Mesenchymal stem cell (in vitro differentiated cells and primary cell): ENCODE results near the gene EIF3I.

Experiments
- DNase-seq: peaks from one replicate; pipeline ENCODE4 v3.0.0-alpha.2; 2013
- H2AFZ ChIP-seq: one replicate; pipeline ENCODE4 v1.6.1; 2013; ENCODE audit warnings: low read depth, mild to moderate bottlenecking, control low read depth, inconsistent platforms, low read length, moderate library complexity
- H2AK5ac ChIP-seq: 2 replicates; pipeline ENCODE4 v1.6.1; 2013; ENCODE audit warnings: low read length, moderate library complexity, mild to moderate bottlenecking, inconsistent platforms; ENCODE audit not compliant: severe bottlenecking
- H2BK120ac ChIP-seq: one replicate; pipeline ENCODE4 v1.6.1; 2013; ENCODE audit warnings: low read depth, mild to moderate bottlenecking, inconsistent platforms, low read length, moderate library complexity
- H2BK12ac ChIP-seq, 2 experiments: one replicate each; pipeline ENCODE4 v1.6.1; 2013; ENCODE audit warnings: inconsistent platforms in 2 of 2, low read length in 2 of 2, mild to moderate bottlenecking in 2 of 2, moderate library complexity in 2 of 2, control low read depth in 1 of 2
- H2BK15ac ChIP-seq: one replicate; pipeline ENCODE4 v1.6.1; 2013; ENCODE audit warnings: mild to moderate bottlenecking, low read depth, inconsistent platforms; ENCODE audit not compliant: poor library complexity, severe bottlenecking
- H2BK5ac ChIP-seq: 2 replicates; pipeline ENCODE4 v1.6.1; 2013; ENCODE audit warnings: low read depth, mild to moderate bottlenecking, low read length, control low read depth, inconsistent platforms; ENCODE audit not compliant: poor library complexity, severe bottlenecking
- H3K14ac ChIP-seq, 2 experiments: one replicate each; pipeline ENCODE4 v1.6.1; 2013; ENCODE audit warnings: inconsistent platforms in 2 of 2, low read length in 2 of 2, control low read depth in 1 of 2, mild to moderate bottlenecking in 1 of 2, moderate library complexity in 1 of 2
- H3K18ac ChIP-seq, 2 experiments: one replicate each; pipeline ENCODE4 v1.6.1; 2013; ENCODE audit warnings: inconsistent platforms in 2 of 2, low read length in 2 of 2, control low read depth in 1 of 2, low read depth in 1 of 2, mild to moderate bottlenecking in 1 of 2
- H3K23ac ChIP-seq, 2 experiments: one replicate each; pipeline ENCODE4 v1.6.1; 2013; ENCODE audit warnings: inconsistent platforms in 2 of 2, low read length in 2 of 2, mild to moderate bottlenecking in 2 of 2, moderate library complexity in 2 of 2, control low read depth in 1 of 2
- H3K27ac ChIP-seq: 2 replicates; pipeline ENCODE4 v1.5.1; 2013; ENCODE audit warnings: mild to moderate bottlenecking, moderate library complexity, low read length, control low read depth, inconsistent platforms; ENCODE audit not compliant: poor library complexity, severe bottlenecking
- H3K27me3 ChIP-seq, 2 experiments: 2 replicates each; pipeline versions ENCODE4 v1.6.1 to v1.7.0; 2013; ENCODE audit warnings: low read length in 2 of 2, mild to moderate bottlenecking in 2 of 2, moderate library complexity in 2 of 2, control low read depth in 1 of 2, inconsistent platforms in 1 of 2; ENCODE audit not compliant: control insufficient read depth in 1 of 2, insufficient read depth in 1 of 2
- H3K36me3 ChIP-seq, 2 experiments: 2 replicates each; pipeline versions ENCODE4 v1.6.1 to v1.7.0; 2013; ENCODE audit warnings: low read length in 2 of 2, control low read depth in 1 of 2, inconsistent platforms in 1 of 2, low read depth in 1 of 2, mild to moderate bottlenecking in 1 of 2; ENCODE audit not compliant: insufficient read depth in 2 of 2, control insufficient read depth in 1 of 2
- H3K4ac ChIP-seq, 2 experiments: one replicate each; pipeline ENCODE4 v1.6.1; 2013; ENCODE audit warnings: inconsistent platforms in 2 of 2, low read length in 2 of 2, mild to moderate bottlenecking in 2 of 2, moderate library complexity in 2 of 2, control low read depth in 1 of 2, low read depth in 1 of 2
- H3K4me1 ChIP-seq: 2 replicates; pipeline ENCODE4 v1.6.1; 2013; ENCODE audit warnings: low read depth, low read length, control low read depth; ENCODE audit not compliant: control insufficient read depth, insufficient read depth
- H3K4me2 ChIP-seq: 2 replicates; pipeline ENCODE4 v1.6.1; 2013; ENCODE audit warnings: low read length, mild to moderate bottlenecking, inconsistent platforms; ENCODE audit not compliant: poor library complexity, severe bottlenecking
- H3K4me3 ChIP-seq, 2 experiments: 2 replicates each; pipeline versions ENCODE4 v1.5.1 to v1.7.0; 2013; ENCODE audit warnings: low read length in 2 of 2, mild to moderate bottlenecking in 2 of 2, control low read depth in 1 of 2, low read depth in 1 of 2; ENCODE audit not compliant: insufficient read depth in 1 of 2
- H3K79me1 ChIP-seq: replicated peaks from 2 replicates; pipeline ENCODE4 v1.6.1; 2013; ENCODE audit warnings: mild to moderate bottlenecking, control low read depth, low read length, inconsistent platforms; ENCODE audit not compliant: poor library complexity, severe bottlenecking
- H3K9ac ChIP-seq: 2 replicates; pipeline ENCODE4 v1.7.0; 2013; ENCODE audit warnings: mild to moderate bottlenecking, low read length, moderate library complexity
- H3K9me3 ChIP-seq: 2 replicates; pipeline ENCODE4 v1.7.0; 2013; ENCODE audit warnings: mild to moderate bottlenecking, low read length; ENCODE audit not compliant: control insufficient read depth
- H4K8ac ChIP-seq: one replicate; pipeline ENCODE4 v1.6.1; 2013; ENCODE audit warnings: inconsistent platforms, mild to moderate bottlenecking, low read length, moderate library complexity
- H4K91ac ChIP-seq: one replicate; pipeline ENCODE4 v1.6.1; 2013; ENCODE audit warnings: mild to moderate bottlenecking, low read length, inconsistent platforms
- WGBS: methylation state at CpG from one replicate; pipeline ENCODE4 v1.1.7; 2013; ENCODE audit warnings: mixed read lengths; 5-methylcytosine and 5-hydroxymethylcytosine counted together

The EIF3I gene

GRCh38 chr1:32242341-32242851, 20.2 kb downstream of the EIF3I start:
- Histone ChIP-seq H3K4me2 (peak overlapping the region; percentile 18), H4K91ac (no peak overlapping the region), H2BK5ac (no peak overlapping the region), H3K18ac (peak overlapping the region in 1 of 2 experiments; percentile 54), H2AK5ac (no peak overlapping the region), H3K9me3 (no peaks in the 10 kb centered on the region), H2BK12ac (peak overlapping the region in 1 of 2 experiments; percentile 15), H3K27me3 (no peaks in the 10 kb centered on the region), H3K14ac (no peak overlapping the region), H3K27ac (no peak overlapping the region), H4K8ac (peak overlapping the region; percentile 8), H3K4me1 (peaks cover 20% of the 10 kb centered on the region), H2AFZ (peak overlapping the region; percentile 43), H2BK15ac (no peak overlapping the region), H3K36me3 (peaks cover 3% of the 10 kb centered on the region in 2 experiments), H2BK120ac (no peak overlapping the region), H3K9ac (peak overlapping the region; percentile 61), H3K23ac (no peak overlapping the region), H3K4ac (no peak overlapping the region), H3K79me1 (no peaks in the 10 kb centered on the region), H3K4me3 (peak overlapping the region in 1 of 2 experiments; percentile 64)
- peak; percentile 42 for DNase-seq
- WGBS, result 33% methylated on average over 6 of the region's 7 CpGs

DNA sequence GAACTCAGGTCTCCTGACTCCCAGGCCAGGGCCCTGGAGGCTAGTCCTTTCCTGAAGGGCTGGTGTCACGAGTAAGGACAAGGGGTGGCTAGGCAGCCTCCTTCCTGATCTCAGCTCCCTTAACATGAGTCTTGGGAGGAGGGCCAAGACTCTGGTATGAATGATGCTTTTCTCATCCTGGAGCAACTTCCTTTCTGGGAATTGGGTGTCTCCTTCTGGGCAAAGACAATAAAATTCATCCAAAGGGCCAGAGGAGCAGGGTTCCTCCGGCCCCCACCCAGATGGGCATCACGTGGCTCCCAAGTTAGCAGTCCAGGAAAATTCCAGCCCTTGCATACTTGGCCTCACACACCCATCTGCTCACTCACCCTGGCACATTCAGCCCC, 24.7 kb downstream of the EIF3I start, which contains the start of gene FAM167B:
TSS of gene FAM167B (plus strand) at position 335 of the 386 bp plus-strand sequence. CDS start 200 bp downstream, outside the sequence.
- no peak within 1 kb of the TSS for H3K23ac ChIP-seq
- H2BK15ac ChIP-seq, result no peak within 1 kb of the TSS
- WGBS, result 91% methylated on average over 3 of the region's 3 CpGs

DNA sequence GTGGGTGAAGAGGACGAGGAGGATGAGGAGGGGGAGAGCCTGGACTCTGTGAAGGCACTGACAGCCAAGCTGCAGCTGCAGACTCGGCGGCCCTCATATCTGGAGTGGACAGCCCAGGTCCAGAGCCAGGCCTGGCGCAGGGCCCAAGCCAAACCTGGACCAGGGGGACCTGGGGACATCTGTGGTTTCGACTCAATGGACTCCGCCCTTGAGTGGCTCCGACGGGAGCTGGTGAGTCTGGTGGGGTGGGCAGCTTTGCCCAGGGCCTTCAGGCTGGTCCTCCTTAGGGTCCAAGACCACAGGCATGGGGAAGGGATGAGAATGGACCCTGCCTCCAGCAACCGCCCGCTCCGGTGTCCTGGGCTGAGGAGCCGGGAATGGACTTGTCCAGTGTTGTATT, 25.2 kb downstream of the EIF3I start:
- WGBS, result 93% methylated on average over 12 of the region's 12 CpGs
- Histone ChIP-seq H2BK12ac (no peak overlapping the region), H3K4me3 (peak overlapping the region in 1 of 2 experiments; percentile 28), H2AK5ac (no peak overlapping the region), H4K91ac (peak overlapping the region; percentile 1), H3K18ac (no peak overlapping the region), H2BK15ac (no peak overlapping the region), H3K27me3 (peaks cover 0 to 5% of the 10 kb centered on the region in 2 experiments), H3K4me2 (no peak overlapping the region), H3K9ac (peak overlapping the region; percentile 61), H4K8ac (no peak overlapping the region), H3K27ac (no peak overlapping the region), H3K36me3 (no peaks in the 10 kb centered on the region), H3K9me3 (no peaks in the 10 kb centered on the region), H2AFZ (no peak overlapping the region), H3K4me1 (peaks cover 24% of the 10 kb centered on the region), H3K79me1 (no peaks in the 10 kb centered on the region), H3K4ac (no peak overlapping the region), H2BK5ac (no peak overlapping the region), H3K23ac (no peak overlapping the region), H3K14ac (no peak overlapping the region), H2BK120ac (no peak overlapping the region)
- DNase-seq, result no peak

More for the DNA sequence above, 24.7 kb downstream of the EIF3I start, which contains the start of gene FAM167B:
- peak within 1 kb of the TSS in 1 of 2 experiments; percentile 37 for H3K4me3 ChIP-seq
- H3K36me3 ChIP-seq, result no peaks in the 10 kb centered on the region
- no peak within 1 kb of the TSS for H3K18ac ChIP-seq
- no peaks in the 10 kb centered on the region for H3K9me3 ChIP-seq
- no peak within 1 kb of the TSS for H2AFZ ChIP-seq
- H3K4me1 ChIP-seq, result peaks cover 27% of the 10 kb centered on the region
- H3K14ac ChIP-seq, result no peak within 1 kb of the TSS
- H4K91ac ChIP-seq, result peak within 1 kb of the TSS; percentile 1
- H3K4ac ChIP-seq, result no peak within 1 kb of the TSS
- no peak within 1 kb of the TSS for H4K8ac ChIP-seq
- peaks cover 0 to 4% of the 10 kb centered on the region in 2 experiments for H3K27me3 ChIP-seq
- H3K4me2 ChIP-seq, result no peak within 1 kb of the TSS
- DNase-seq, result no peak
- H2BK12ac ChIP-seq, result no peak within 1 kb of the TSS
- H2BK120ac ChIP-seq, result no peak within 1 kb of the TSS
- no peak within 1 kb of the TSS for H2BK5ac ChIP-seq
- no peaks in the 10 kb centered on the region for H3K79me1 ChIP-seq
- H3K9ac ChIP-seq, result peak within 1 kb of the TSS; percentile 67
- no peak within 1 kb of the TSS for H2AK5ac ChIP-seq
- H3K27ac ChIP-seq, result no peak within 1 kb of the TSS

DNA sequence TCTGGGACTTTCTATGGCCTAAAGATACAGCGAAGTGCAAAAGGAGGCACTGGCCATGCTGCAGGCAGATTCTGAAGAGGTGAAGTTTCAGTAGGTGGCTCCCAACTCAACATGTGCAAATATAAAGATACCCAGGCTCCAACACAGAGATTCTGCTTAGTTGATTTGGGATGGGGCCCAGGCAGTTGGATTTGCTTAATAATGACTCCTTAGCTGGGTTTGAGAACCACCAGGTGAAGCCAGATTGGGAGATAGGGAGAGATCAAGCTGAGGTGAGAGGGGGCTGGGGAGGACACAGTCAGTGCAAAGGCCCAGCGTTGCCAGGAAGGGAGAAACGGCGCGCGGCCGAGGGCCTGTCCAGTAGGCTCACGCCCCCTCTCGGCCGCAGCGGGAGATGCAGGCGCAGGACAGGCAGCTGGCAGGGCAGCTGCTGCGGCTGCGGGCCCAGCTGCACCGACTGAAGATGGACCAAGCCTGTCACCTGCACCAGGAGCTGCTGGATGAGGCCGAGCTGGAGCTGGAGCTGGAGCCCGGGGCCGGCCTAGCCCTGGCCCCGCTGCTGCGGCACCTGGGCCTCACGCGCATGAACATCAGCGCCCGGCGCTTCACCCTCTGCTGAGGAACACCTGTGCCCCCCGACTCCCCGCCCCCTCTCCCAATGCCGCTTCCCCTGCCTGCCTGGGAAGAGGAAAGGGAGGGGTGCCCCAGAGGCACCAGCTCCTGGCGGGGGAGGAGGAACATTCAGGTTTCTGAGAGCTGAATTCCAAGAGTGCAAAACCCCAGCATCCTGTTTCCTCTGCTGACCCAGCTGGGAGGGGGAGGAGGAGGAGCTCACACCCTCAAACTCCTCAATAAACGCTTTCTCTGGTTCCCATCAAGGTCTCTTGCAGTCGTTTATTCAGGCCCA, 26.0 kb downstream of the EIF3I start:
- H2AK5ac ChIP-seq, result no peak overlapping the region
- no peak overlapping the region for H2BK5ac ChIP-seq
- H3K27ac ChIP-seq, result no peak overlapping the region
- no peak overlapping the region for H2BK12ac ChIP-seq
- peaks cover 22% of the 10 kb centered on the region for H3K4me1 ChIP-seq
- H3K9me3 ChIP-seq, result no peaks in the 10 kb centered on the region
- peak overlapping the region in 1 of 2 experiments; percentile 26 for H3K18ac ChIP-seq
- H4K8ac ChIP-seq, result no peak overlapping the region
- H2AFZ ChIP-seq, result no peak overlapping the region
- H3K36me3 ChIP-seq, result no peaks in the 10 kb centered on the region
- H3K4me2 ChIP-seq, result peak overlapping the region; percentile 51
- no peak overlapping the region for H4K91ac ChIP-seq
- no peak overlapping the region for H3K23ac ChIP-seq
- no peak overlapping the region for H3K4me3 ChIP-seq
- WGBS, result 6% methylated on average over 20 of the region's 31 CpGs
- no peak overlapping the region for H2BK15ac ChIP-seq
- peak; percentile 71 for DNase-seq
- H3K79me1 ChIP-seq, result no peaks in the 10 kb centered on the region
- no peak overlapping the region for H2BK120ac ChIP-seq
- no peak overlapping the region for H3K4ac ChIP-seq
- peak overlapping the region; percentile 61 for H3K9ac ChIP-seq
- no peak overlapping the region for H3K14ac ChIP-seq
- peaks cover 0 to 5% of the 10 kb centered on the region in 2 experiments for H3K27me3 ChIP-seq
